PC-9 (cell line): ENCODE measurements around the gene CPT1B. TPM values are rescaled to one million over a fixed set of nuclear protein-coding genes. Genes with fewer than 3 reads are reported as not detected.

ENCODE experiments used
- BruUV-seq: library from RNA; stranded (reverse); fragments of 400-500 nt; replicated peaks from 2 replicates; lab custom pipeline; 2021; lab: Mats Ljungman, UMichigan
- CTCF ChIA-PET: fragments of 300-600 bp; sonication (Branson Sonifier 250); formaldehyde crosslinking; loops from one replicate; lab custom pipeline; 2022; ENCODE audit warnings: antibody characterized with exemption; lab: Charles Lee
- POLR2A ChIA-PET: fragments of 300-600 bp; sonication (Branson Sonifier 250); formaldehyde crosslinking; loops from one replicate; lab custom pipeline; 2022; ENCODE audit warnings: antibody characterized with exemption; ENCODE audit not compliant: unreplicated experiment; lab: Charles Lee
- DNase-seq, 2 experiments: peaks; one replicate each; pipeline versions ENCODE4 v3.0.0 to v3.0.0-alpha.2; 2015 to 2022; ENCODE audit warnings: mixed read lengths in 1 of 2
- H2AFZ ChIP-seq: fragments of 200-600 bp; sonication (generic); 2 replicates; pipeline ENCODE4 v1.8.1; 2017; ENCODE audit warnings: antibody characterized with exemption
- H3F3A ChIP-seq: fragments of 200-600 bp; sonication (generic); 2 replicates; pipeline ENCODE4 v1.8.1; 2017; ENCODE audit warnings: antibody characterized with exemption, mild to moderate bottlenecking, low read depth; ENCODE audit not compliant: insufficient read depth
- H3K27ac ChIP-seq: fragments of 200-600 bp; sonication (generic); 2 replicates; pipeline ENCODE4 v1.6.1; 2016; ENCODE audit warnings: mixed run types
- H3K27me3 ChIP-seq: fragments of 200-600 bp; sonication (generic); 2 replicates; pipeline ENCODE4 v1.6.1; 2016; ENCODE audit warnings: low read depth, mixed run types; ENCODE audit not compliant: insufficient read depth
- H3K36me3 ChIP-seq: fragments of 200-600 bp; sonication (generic); 2 replicates; pipeline ENCODE4 v1.6.1; 2016; ENCODE audit warnings: low read depth, mixed run types
- H3K4me1 ChIP-seq: fragments of 200-600 bp; sonication (generic); replicated peaks from 2 replicates; pipeline ENCODE4 v1.6.1; 2016; ENCODE audit warnings: mixed run types; ENCODE audit not compliant: insufficient read depth
- H3K4me2 ChIP-seq: fragments of 200-600 bp; sonication (generic); 2 replicates; pipeline ENCODE4 v1.6.1; 2017; ENCODE audit warnings: mixed run types
- H3K4me3 ChIP-seq: fragments of 200-600 bp; sonication (generic); 2 replicates; pipeline ENCODE4 v1.6.1; 2016; ENCODE audit warnings: mixed run types
- H3K79me2 ChIP-seq: fragments of 200-600 bp; sonication (generic); 2 replicates; pipeline ENCODE4 v1.6.1; 2017; ENCODE audit warnings: low read depth, mixed run types
- H3K9me2 ChIP-seq: fragments of 200-600 bp; sonication (generic); 2 replicates; pipeline ENCODE4 v1.8.1; 2017; ENCODE audit warnings: mild to moderate bottlenecking; ENCODE audit not compliant: insufficient read depth
- H3K9me3 ChIP-seq: fragments of 200-600 bp; sonication (generic); 2 replicates; pipeline ENCODE4 v1.8.1; 2016; ENCODE audit warnings: low read depth; ENCODE audit not compliant: insufficient read depth
- H4K20me1 ChIP-seq: fragments of 200-600 bp; sonication (generic); 2 replicates; pipeline ENCODE4 v1.8.1; 2017; ENCODE audit not compliant: insufficient read depth
- CTCF ChIP-seq: fragments of 200-600 bp; sonication (generic); conservative IDR thresholded peaks from 2 replicates; pipeline ENCODE4 v1.6.1; 2017; ENCODE audit warnings: mixed run types, antibody characterized with exemption, mild to moderate bottlenecking, moderate library complexity
- EZH2 ChIP-seq: fragments of 200-600 bp; sonication (generic); IDR thresholded peaks from 2 replicates; pipeline ENCODE4 v1.8.0; 2017; ENCODE audit warnings: antibody characterized with exemption, low read depth
- intact Hi-C: fragments of 100-400 bp; cut with micrococcal nuclease; formaldehyde crosslinking; loops from one replicate; pipeline ENCODE4 v1.10.0; 2022; ENCODE audit not compliant: unreplicated experiment
- total RNA-seq: library from RNA; stranded (reverse); gene quantifications from 2 replicates; pipeline ENCODE4 v1.2.3, GENCODE V29; 2021

CPT1B gene
- total RNA-seq, 1 experiment from 2014 or later: 66.2 TPM

GRCh38 chr22:50550395-50550794 is 27.8 kb downstream of the CPT1B start:
- intact Hi-C loops: no loop called here
- CTCF ChIA-PET: interaction anchor here (0.6 kb wide), 1 partner anchor 21 kb away, joined by 7 read pairs; no protein-coding TSS in a partner anchor

GRCh38 chr22:50548921-50549790 is 29.1 kb downstream of the CPT1B start:
- ChIA-PET CTCF (no interaction called here), POLR2A (no interaction called here)
- Histone ChIP-seq H3K9me3 (no peaks in the 10 kb centered on the region), H3K27me3 (no peaks in the 10 kb centered on the region), H2AFZ (no peak overlapping the region), H3K27ac (no peak overlapping the region), H3K4me3 (no peak overlapping the region), H3K79me2 (no peaks in the 10 kb centered on the region), H4K20me1 (no peaks in the 10 kb centered on the region), H3K4me2 (no peak overlapping the region), H3K4me1 (peaks cover 23% of the 10 kb centered on the region), H3K9me2 (no peaks in the 10 kb centered on the region), H3K36me3 (no peaks in the 10 kb centered on the region), H3F3A (peaks cover 15% of the 10 kb centered on the region; the same call in 1 of the 2 replicates)
- no TSS peak for BruUV-seq
- no peak for DNase-seq
- TF ChIP-seq CTCF (no peak), EZH2 (no peak)
- intact Hi-C loops: no loop called here

More at GRCh38 chr22:50550395-50550794, 27.8 kb downstream of the CPT1B start:
- no peak overlapping the region for H3K4me2 ChIP-seq
- no peak overlapping the region for H3K4me3 ChIP-seq
- H3K27ac ChIP-seq: no peak overlapping the region
- H3K79me2 ChIP-seq: no peaks in the 10 kb centered on the region
- H4K20me1 ChIP-seq: no peaks in the 10 kb centered on the region
- DNase-seq: no peak
- no peak overlapping the region for H2AFZ ChIP-seq
- H3K9me2 ChIP-seq: no peaks in the 10 kb centered on the region
- TF ChIP-seq CTCF (no peak), EZH2 (no peak)
- no peaks in the 10 kb centered on the region for H3K27me3 ChIP-seq
- peaks cover 3% of the 10 kb centered on the region; the same call in 1 of the 2 replicates for H3F3A ChIP-seq
- peaks cover 11% of the 10 kb centered on the region for H3K4me1 ChIP-seq
- H3K9me3 ChIP-seq: no peaks in the 10 kb centered on the region
- H3K36me3 ChIP-seq: no peaks in the 10 kb centered on the region
- POLR2A ChIA-PET: no interaction called here
- no TSS peak for BruUV-seq

- Histone ChIP-seq H3K27me3 (no peaks in the 10 kb centered on the region), H3K36me3 (no peaks in the 10 kb centered on the region), H3K27ac (no peak overlapping the region), H3F3A (peaks cover 24% of the 10 kb centered on the region), H3K79me2 (no peaks in the 10 kb centered on the region), H3K4me2 (no peak overlapping the region), H3K9me3 (no peaks in the 10 kb centered on the region), H3K4me3 (no peak overlapping the region), H3K4me1 (peaks cover 32% of the 10 kb centered on the region), H3K9me2 (no peaks in the 10 kb centered on the region), H4K20me1 (no peaks in the 10 kb centered on the region), H2AFZ (no peak overlapping the region)
- intact Hi-C loops: no loop called here
- BruUV-seq: no TSS peak
- ChIA-PET CTCF (interaction anchor here (0.6 kb wide), 1 partner anchor 581 kb away, joined by 5 read pairs; no protein-coding TSS in a partner anchor), POLR2A (no interaction called here)
- DNase-seq: no peak
- TF ChIP-seq EZH2 (no peak), CTCF (no peak)
These were observed 29.9 kb downstream of the CPT1B start for GRCh38 chr22:50548040-50548920.
